Activated naive CD4-positive, alpha-beta T cell treated with anti-CD3 and anti-CD28 coated beads, Interleukin-2, amount 10 ng/mL, durations not matched to agents 7 days and 5 days (primary cell): ENCODE measurements around the gene RASL10B.
"Not testable (repeated sequence)": the region's sequence is repeated elsewhere in the genome, so short reads cannot be mapped to it uniquely, and the experiment has no call there.

Experiments used
- CTCF ChIA-PET: fragments of 350-600 bp; sonication (Branson Sonifier 250); formaldehyde crosslinking; loops from one replicate; lab custom pipeline; 2021; ENCODE audit warnings: antibody characterized with exemption; lab: Charles Lee
- DNase-seq: peaks from one replicate; pipeline ENCODE4 v3.0.0-alpha.2; 2020
- H3K27ac Mint-ChIP-seq: one replicate; pipeline ENCODE4 v1.8.0; 2021; ENCODE audit warnings: mild to moderate bottlenecking, moderate library complexity, mixed read lengths
- H3K27me3 Mint-ChIP-seq: one replicate; pipeline ENCODE4 v1.8.0; 2021; ENCODE audit warnings: mild to moderate bottlenecking, mixed read lengths
- H3K36me3 Mint-ChIP-seq: one replicate; pipeline ENCODE4 v1.8.0; 2021; ENCODE audit warnings: mixed read lengths
- H3K4me1 Mint-ChIP-seq: one replicate; pipeline ENCODE4 v1.8.0; 2021; ENCODE audit warnings: mixed read lengths
- H3K4me3 Mint-ChIP-seq: one replicate; pipeline ENCODE4 v1.8.0; 2021; ENCODE audit warnings: mild to moderate bottlenecking, moderate library complexity, mixed read lengths
- H3K9me3 Mint-ChIP-seq: one replicate; pipeline ENCODE4 v1.8.0; 2021; ENCODE audit warnings: mixed read lengths

The RASL10B gene, protein sequence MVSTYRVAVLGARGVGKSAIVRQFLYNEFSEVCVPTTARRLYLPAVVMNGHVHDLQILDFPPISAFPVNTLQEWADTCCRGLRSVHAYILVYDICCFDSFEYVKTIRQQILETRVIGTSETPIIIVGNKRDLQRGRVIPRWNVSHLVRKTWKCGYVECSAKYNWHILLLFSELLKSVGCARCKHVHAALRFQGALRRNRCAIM

GRCh38 chr17:35731239-35731916 is at the start of gene RASL10B:
TSS of gene RASL10B (plus strand) at chr17:35731639. CDS start at chr17:35735185, 3,546 bp downstream.
- peak; percentile 66 for DNase-seq
- CTCF ChIA-PET, result interaction anchor here (0.7 to 1.4 kb wide), 2 partner anchors 16 to 118 kb away, joined by 3 to 6 read pairs; no protein-coding TSS in a partner anchor
- Mint-ChIP-seq H3K4me3 (peak within 1 kb of the TSS; percentile 55), H3K27me3 (peaks cover 38% of the 10 kb centered on the region), H3K4me1 (peaks cover 11% of the 10 kb centered on the region), H3K36me3 (peaks cover 2% of the 10 kb centered on the region), H3K9me3 (no peaks in the 10 kb centered on the region), H3K27ac (no peak within 1 kb of the TSS)

DNA sequence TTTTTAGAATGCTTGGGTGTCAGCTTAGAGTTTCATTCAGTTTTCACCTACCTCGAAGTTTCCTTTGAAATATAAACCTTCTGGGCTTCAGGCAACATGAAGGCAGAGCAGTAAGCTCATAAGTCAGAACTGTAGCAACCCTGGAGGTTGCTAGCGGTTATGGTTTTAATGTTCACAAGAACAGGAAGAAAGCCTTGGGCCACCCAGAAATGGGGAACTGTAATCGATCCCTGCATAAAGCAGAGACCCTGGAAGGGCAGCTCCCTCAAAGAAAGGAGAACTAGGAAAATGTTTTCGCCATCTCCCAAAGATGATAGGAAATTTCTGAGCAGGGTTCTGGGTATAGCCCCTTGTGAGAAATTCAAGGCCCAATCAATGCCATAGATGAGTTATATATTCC is 47.8 kb upstream of the RASL10B start:
- H3K4me1 Mint-ChIP-seq, result peaks cover 10% of the 10 kb centered on the region
- peaks cover 53% of the 10 kb centered on the region for H3K36me3 Mint-ChIP-seq
- no peaks in the 10 kb centered on the region for H3K9me3 Mint-ChIP-seq
- H3K27ac Mint-ChIP-seq, result no peak overlapping the region
- CTCF ChIA-PET, result no interaction called here
- H3K4me3 Mint-ChIP-seq, result no peak overlapping the region
- DNase-seq, result no peak
- H3K27me3 Mint-ChIP-seq, result no peaks in the 10 kb centered on the region

- CTCF ChIA-PET, result no interaction called here
- H3K9me3 Mint-ChIP-seq, result no peaks in the 10 kb centered on the region
- H3K36me3 Mint-ChIP-seq, result peaks cover 51% of the 10 kb centered on the region
- no peak overlapping the region for H3K27ac Mint-ChIP-seq
- peaks cover 4% of the 10 kb centered on the region for H3K4me1 Mint-ChIP-seq
- DNase-seq, result no peak
- H3K27me3 Mint-ChIP-seq, result no peaks in the 10 kb centered on the region
- no peak overlapping the region for H3K4me3 Mint-ChIP-seq
These were observed 47.2 kb upstream of the RASL10B start for GRCh38 chr17:35684055-35684802.

DNA sequence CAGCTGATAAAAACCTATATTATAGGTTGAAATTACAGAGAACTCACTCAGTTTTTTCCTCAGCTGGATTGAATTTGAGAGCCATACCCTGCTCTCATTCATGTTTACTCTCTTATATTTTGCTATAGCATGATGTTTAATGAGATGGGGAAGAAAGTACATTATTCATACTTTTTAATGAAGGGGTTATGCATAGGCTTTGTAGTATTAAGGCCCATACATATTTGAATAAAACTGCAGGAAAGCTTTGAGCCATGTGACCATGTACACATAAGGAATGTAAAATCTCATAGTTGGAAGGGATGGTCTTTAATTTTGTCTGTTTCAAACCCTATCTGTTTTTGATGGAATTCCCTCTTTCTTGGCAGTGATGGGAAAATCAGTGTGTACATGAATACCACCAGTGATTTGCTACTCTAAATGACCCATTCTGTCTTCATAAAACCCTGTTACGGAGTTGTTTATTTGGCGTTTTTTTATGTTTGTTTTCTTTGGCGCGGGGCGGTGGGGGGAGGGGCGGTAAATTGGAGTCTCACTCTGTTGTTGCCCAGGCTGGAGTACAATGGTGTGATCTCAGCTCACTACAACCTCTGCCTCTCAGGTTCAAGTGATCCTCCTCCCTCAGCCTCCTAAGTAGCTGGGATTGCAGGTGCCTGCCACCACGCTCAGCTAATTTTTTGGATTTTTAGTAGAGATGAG is 38.8 kb upstream of the RASL10B start:
- no peaks in the 10 kb centered on the region for H3K27me3 Mint-ChIP-seq
- H3K36me3 Mint-ChIP-seq, result peaks cover 44% of the 10 kb centered on the region
- H3K27ac Mint-ChIP-seq, result no peak overlapping the region
- CTCF ChIA-PET, result no interaction called here
- no peak overlapping the region for H3K4me3 Mint-ChIP-seq
- no peaks in the 10 kb centered on the region for H3K4me1 Mint-ChIP-seq
- H3K9me3 Mint-ChIP-seq, result no peaks in the 10 kb centered on the region
- no peak for DNase-seq

DNA sequence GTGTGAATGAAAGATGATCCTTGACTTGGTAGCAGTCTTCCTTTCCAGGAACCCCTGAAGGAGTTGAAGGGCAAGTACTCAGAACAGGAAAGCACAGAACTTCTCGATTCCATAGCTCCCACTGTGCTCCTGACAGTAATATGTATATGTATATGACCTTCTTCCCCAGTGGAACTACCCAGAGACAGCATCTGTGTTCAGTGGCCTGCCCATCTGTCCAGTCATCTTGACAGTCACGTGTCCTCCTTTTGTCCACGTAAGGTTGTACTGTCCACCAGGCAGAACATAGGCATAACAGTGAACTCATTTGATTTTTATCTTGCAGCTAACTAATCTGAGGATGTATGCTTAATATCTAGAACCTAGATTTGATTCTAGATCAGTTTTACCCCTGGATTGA is 37.8 kb upstream of the RASL10B start:
- no peak overlapping the region for H3K4me3 Mint-ChIP-seq
- no peaks in the 10 kb centered on the region for H3K27me3 Mint-ChIP-seq
- DNase-seq, result no peak
- no peaks in the 10 kb centered on the region for H3K4me1 Mint-ChIP-seq
- peaks cover 34% of the 10 kb centered on the region for H3K36me3 Mint-ChIP-seq
- no peaks in the 10 kb centered on the region for H3K9me3 Mint-ChIP-seq
- CTCF ChIA-PET, result no interaction called here
- H3K27ac Mint-ChIP-seq, result no peak overlapping the region

DNA sequence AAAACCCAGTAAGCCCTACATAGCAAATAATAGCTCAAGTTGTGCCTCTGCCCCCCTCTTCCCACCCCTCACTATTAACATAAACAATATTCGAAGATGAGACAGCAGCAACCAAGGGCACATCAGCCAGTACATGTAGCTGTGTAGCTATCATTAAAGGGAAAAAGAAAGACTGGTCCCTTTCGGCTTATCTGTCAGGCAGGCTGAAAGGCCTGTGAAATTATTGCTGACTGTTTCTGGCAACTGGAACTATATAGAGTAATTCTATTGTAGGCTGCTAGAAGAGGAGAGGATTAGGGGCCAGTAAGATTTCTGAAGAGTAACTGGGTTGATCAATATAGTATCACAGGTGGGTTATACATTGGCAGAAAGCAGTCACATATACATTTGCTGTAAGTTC is 36.5 kb upstream of the RASL10B start:
- Mint-ChIP-seq H3K36me3 (peaks cover 35% of the 10 kb centered on the region), H3K27me3 (no peaks in the 10 kb centered on the region), H3K4me1 (no peaks in the 10 kb centered on the region), H3K4me3 (no peak overlapping the region), H3K27ac (no peak overlapping the region), H3K9me3 (no peaks in the 10 kb centered on the region)
- CTCF ChIA-PET, result no interaction called here
- DNase-seq, result no peak

DNA sequence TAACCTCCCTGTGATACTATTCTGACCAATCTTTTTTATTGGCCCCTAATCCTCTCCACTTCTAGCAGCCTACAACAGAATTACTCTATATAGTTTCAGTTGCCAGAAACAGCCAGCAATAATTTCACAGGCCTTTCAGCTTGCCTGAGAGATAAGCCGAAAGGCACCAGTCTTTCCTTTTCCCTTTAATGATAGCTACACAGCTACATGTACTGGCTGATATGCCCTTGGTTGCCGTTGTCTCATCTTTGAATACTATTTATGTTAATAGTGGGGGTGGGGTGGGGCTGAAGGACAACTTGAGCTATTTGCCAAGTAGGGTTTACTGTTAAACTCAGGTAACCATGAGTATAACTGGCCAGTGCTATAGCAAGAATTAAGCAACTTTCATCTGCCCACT is 35.8 kb upstream of the RASL10B start:
- DNase-seq, result no peak
- Mint-ChIP-seq H3K27me3 (no peaks in the 10 kb centered on the region), H3K4me3 (no peak overlapping the region), H3K9me3 (no peaks in the 10 kb centered on the region), H3K27ac (no peak overlapping the region), H3K36me3 (peaks cover 31% of the 10 kb centered on the region), H3K4me1 (no peaks in the 10 kb centered on the region)
- CTCF ChIA-PET, result interaction anchor here (0.6 to 0.8 kb wide), 3 partner anchors 33 to 109 kb away, joined by 3 to 4 read pairs (median 3); no protein-coding TSS in a partner anchor

DNA sequence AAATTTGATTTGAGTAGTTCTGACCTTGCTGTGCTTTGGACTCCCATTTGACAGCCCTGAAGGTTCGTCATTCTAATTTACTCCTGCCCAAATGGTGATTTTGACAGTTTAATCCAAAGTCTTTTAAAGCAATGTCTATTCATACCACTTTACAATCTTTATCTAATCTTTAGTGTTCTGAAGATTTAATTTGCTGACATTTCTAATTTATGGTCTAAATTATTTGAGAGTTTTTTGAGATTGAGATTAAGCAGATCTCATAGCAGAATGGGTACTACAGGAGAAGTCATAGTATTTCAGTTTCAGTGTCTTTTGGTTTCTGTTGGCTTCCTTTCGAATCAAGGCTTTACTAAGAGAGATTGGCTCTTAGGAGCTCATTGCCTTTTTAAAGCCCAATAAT is 32.6 kb upstream of the RASL10B start:
- no peak overlapping the region for H3K4me3 Mint-ChIP-seq
- H3K27ac Mint-ChIP-seq, result no peak overlapping the region
- CTCF ChIA-PET, result no interaction called here
- no peaks in the 10 kb centered on the region for H3K27me3 Mint-ChIP-seq
- peaks cover 31% of the 10 kb centered on the region for H3K36me3 Mint-ChIP-seq
- DNase-seq, result no peak
- H3K9me3 Mint-ChIP-seq, result no peaks in the 10 kb centered on the region
- no peaks in the 10 kb centered on the region for H3K4me1 Mint-ChIP-seq

- Mint-ChIP-seq H3K27me3 (no peaks in the 10 kb centered on the region), H3K4me3 (no peak overlapping the region), H3K27ac (no peak overlapping the region), H3K4me1 (peaks cover 3% of the 10 kb centered on the region), H3K36me3 (peaks cover 24% of the 10 kb centered on the region), H3K9me3 (no peaks in the 10 kb centered on the region)
- CTCF ChIA-PET, result no interaction called here
- no peak for DNase-seq
These were observed 31.3 kb upstream of the RASL10B start for GRCh38 chr17:35700150-35700549.

DNA sequence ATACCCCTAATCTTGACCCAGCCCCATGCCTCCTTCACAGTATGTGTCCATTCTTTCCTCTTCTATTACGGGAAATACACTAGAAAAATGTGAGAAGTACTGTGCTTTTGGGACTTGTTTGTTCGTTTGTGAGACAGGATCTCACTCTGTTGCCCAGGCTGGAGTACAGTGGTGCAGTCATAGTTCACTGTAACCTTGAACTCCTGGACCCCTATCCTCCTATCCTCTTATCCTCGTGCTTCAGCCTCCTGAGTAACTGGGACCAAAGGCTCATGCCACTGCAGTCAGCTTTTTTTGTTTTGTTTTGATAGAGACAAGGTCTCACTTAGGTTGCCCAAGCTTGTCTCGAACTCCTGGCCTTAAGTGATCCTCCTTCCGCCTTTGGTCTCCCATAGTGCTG is 29.9 kb upstream of the RASL10B start:
- CTCF ChIA-PET, result no interaction called here
- no peaks in the 10 kb centered on the region for H3K9me3 Mint-ChIP-seq

GRCh38 chr17:35703308-35703707 is 28.1 kb upstream of the RASL10B start:
- DNase-seq, H3K27me3 Mint-ChIP-seq, H3K9me3 Mint-ChIP-seq, H3K27ac Mint-ChIP-seq, H3K4me3 Mint-ChIP-seq, H3K4me1 Mint-ChIP-seq: not testable (repeated sequence)
- CTCF ChIA-PET, result interaction anchor here (2.6 kb wide), 1 partner anchor 61 kb away, joined by 8 read pairs; no protein-coding TSS in a partner anchor
- peaks cover 17% of the 10 kb centered on the region for H3K36me3 Mint-ChIP-seq

More for the DNA sequence above, 29.9 kb upstream of the RASL10B start:
- DNase-seq, result no peak
- Mint-ChIP-seq H3K27ac (no peak overlapping the region), H3K36me3 (peaks cover 21% of the 10 kb centered on the region), H3K27me3 (no peaks in the 10 kb centered on the region), H3K4me3 (no peak overlapping the region), H3K4me1 (peaks cover 4% of the 10 kb centered on the region)

- peaks cover 18% of the 10 kb centered on the region for H3K36me3 Mint-ChIP-seq
- H3K9me3 Mint-ChIP-seq, result no peaks in the 10 kb centered on the region
- H3K27ac Mint-ChIP-seq, result no peak overlapping the region
- H3K4me1 Mint-ChIP-seq, result peaks cover 15% of the 10 kb centered on the region
- CTCF ChIA-PET, result interaction anchor here (2.6 kb wide), 1 partner anchor 59 kb away, joined by 8 read pairs; no protein-coding TSS in a partner anchor
- DNase-seq, result no peak
- H3K4me3 Mint-ChIP-seq, result no peak overlapping the region
- no peaks in the 10 kb centered on the region for H3K27me3 Mint-ChIP-seq
These were observed 26.2 kb upstream of the RASL10B start for GRCh38 chr17:35705230-35705629.

DNA sequence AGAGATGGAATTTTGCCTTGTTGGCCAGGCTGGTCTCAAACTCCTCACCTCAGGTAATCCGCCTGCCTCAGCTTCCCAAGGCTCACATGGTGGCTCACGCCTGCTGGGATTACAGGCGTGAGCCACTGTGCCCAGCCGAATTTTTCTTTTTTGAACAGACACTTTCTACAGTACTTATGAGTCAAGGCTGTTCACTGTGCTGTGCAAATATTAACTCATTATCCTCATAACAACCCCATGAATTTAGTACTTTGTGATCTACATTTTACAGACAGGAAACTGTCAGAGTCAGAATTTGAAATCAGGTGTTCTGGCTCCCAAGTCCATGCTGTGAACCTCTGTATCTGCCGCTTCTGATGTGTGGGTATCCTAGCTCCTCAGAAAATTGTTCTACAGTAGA is 25.7 kb upstream of the RASL10B start:
- Mint-ChIP-seq H3K27ac (no peak overlapping the region), H3K27me3 (no peaks in the 10 kb centered on the region), H3K4me3 (no peak overlapping the region), H3K36me3 (peaks cover 22% of the 10 kb centered on the region), H3K4me1 (peaks cover 15% of the 10 kb centered on the region), H3K9me3 (no peaks in the 10 kb centered on the region)
- CTCF ChIA-PET, result interaction anchor here (2.6 kb wide), 1 partner anchor 58 kb away, joined by 8 read pairs; no protein-coding TSS in a partner anchor
- no peak for DNase-seq

DNA sequence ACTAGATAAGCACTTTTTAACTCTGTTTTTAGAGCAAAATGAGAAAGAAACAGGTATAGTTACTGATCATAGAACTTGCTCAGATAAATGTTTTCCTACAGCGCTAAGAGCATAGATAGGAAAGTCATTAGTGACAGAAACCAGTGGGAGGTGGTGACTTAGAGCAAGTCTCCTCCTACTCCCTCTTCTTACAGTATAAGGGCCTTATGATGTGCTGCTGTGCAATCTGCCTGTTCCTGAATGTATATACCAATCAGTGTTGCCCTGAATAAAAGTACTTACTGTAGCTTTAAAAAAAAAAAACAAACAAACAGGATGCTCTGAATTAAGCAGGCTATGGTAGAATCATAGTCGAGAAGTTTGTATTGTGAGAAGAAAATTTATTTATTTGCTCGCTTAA is 23.3 kb upstream of the RASL10B start:
- Mint-ChIP-seq H3K4me3 (no peak overlapping the region), H3K4me1 (peaks cover 20% of the 10 kb centered on the region), H3K27me3 (no peaks in the 10 kb centered on the region), H3K27ac (no peak overlapping the region), H3K9me3 (no peaks in the 10 kb centered on the region), H3K36me3 (peaks cover 17% of the 10 kb centered on the region)
- DNase-seq, result no peak
- CTCF ChIA-PET, result interaction anchor here (1.2 kb wide), 1 partner anchor 39 kb away, joined by 3 read pairs; no protein-coding TSS in a partner anchor
